NCI-H1930 (cell line): ENCODE data around the gene ZC3H12C.
A peak's percentile ranks its signal among the peaks of the same experiment; 100 is the strongest.

Source experiments
- DNase-seq, 2 experiments: peaks; one replicate each; lab custom pipeline; 2025; lab: John Stamatoyannopoulos, UW

Gene ZC3H12C

GRCh38 chr11:110098645-110099044 is 5.5 kb downstream of the ZC3H12C start:
- DNase-seq, result no peak

DNA sequence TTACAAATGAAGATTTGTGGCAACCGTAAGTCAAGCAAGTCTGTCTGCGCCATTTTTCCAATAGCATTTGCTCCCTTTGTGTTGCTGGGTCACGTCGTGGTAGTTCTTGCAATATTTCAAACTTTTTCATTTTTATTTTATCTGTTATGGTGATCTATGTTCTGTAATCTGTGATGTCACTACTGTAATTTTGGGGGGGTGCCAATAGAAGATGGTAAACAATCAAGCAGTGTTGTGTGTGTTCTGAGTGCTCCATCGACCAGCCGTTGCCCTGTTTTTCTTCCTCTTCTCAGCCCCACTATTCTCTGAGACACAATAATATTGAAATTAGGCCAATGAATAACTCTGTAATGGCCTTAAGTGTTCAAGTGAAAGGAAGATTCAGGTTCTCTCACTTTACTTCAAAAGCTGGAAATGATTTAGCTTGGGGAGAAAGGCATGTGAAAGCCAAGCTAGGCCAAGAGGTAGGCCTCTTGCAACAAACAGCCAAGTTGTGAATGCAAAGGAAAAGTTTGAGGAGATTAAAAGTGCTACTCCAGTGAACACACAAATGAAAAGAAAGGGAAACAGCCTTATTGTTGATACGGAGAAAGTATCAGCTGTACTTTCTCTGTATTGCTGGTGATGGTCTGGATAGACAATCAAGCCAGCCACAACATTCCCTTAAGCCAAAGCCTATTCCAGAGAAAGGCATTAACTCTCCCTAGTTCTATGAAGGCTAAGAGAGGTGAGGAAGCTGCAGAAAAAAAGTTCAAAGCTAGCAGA is 7.5 kb downstream of the ZC3H12C start:
- DNase-seq, result no peak

- DNase-seq, result no peak
Measured at GRCh38 chr11:110106713-110107274, 13.6 kb downstream of the ZC3H12C start.

DNA sequence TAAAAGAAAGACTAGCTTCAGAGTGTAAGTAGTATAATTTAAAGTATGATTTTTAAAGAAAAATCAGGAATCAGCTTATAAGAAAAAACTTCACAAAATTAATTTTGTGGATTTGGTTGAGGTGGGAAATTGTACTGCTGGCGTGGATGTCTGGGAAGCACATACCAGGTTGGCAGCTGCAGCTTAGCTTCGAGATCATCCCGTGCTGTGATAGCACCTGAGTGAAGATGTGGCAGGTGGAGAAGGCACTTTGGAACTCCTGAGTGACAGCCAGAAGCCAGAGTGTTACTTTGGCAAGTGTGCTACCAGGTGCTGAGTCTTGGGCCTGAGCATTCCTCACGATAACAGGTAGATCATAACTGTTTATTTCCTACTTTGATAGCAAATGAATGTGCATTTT is 17.7 kb downstream of the ZC3H12C start:
- DNase-seq, result no peak

DNA sequence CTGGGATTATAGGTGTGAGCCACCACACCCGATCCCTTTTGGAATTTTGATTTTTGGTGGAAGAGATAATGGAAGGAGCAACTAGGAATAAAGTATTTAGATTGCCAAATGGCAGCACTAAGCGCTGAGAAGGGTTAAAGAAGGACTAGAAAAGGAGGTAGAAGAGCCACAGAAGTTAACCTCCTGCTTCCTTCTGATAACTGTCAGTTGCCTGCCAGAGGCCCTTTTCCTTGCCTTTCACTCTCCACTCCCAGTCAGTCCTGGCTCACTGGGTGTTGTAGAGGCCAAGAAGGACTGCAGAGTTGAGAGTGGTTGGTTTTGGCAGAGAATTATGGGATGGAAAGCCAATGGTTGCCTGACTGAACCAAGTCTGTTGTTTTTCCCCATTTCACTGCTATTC is 19.3 kb downstream of the ZC3H12C start:
- DNase-seq, result no peak

DNA sequence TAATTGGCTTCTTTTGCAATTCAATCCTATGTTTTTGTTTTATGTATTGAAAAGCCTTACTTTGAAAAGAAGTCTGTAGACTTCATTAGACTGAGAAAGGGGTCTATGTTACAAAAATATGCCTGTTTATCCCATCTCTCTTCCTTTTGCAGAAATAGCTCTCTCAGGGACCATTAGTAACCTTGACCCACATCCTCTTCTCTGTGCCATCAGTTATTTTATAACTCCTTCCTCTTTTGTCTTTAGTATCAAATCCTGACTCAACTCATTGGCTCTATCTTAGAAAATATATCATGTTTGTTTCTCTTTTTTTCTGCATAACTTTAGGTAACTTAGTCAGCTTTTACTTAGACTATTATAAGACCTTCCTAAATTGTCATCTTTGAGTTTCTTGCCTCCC is 20.3 kb downstream of the ZC3H12C start:
- no peak for DNase-seq

DNA sequence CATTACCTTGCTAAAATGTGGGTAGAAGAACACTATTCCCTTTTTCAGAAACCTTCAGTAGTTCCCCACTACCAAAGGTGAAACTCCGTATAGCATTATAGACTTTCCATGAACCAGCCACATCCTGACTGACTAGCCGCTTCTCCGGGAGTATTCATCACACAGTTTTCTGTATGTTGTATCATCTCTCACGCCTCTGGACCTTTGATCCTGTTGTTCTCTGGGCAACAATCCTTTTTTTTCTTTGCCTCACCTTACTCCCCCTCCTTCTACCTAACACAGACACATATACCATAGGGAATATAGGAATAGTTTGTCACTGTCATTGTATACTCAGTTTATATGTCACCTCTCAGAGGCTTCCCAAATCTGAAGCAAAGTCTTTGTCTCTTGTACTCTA is 20.8 kb downstream of the ZC3H12C start:
- no peak for DNase-seq

DNA sequence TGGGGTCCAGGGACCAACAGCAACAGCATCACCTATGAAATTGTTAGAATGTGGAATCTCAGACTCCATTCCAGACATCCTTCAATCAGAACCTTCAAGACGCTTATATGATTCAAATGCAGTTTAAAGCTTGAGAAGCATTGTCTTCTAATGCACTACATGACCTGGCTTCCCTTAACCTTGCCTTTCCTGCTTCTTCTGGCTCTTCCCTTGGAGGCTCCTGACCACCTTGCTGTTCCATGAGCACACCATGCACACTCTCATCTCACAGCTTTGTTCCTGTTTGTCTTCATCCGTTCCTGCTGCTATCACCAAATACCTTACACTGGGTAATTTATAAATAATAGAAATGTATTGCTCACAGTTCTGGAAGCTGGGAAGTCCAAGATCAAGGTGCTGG is 26.1 kb downstream of the ZC3H12C start:
- DNase-seq, result no peak

GRCh38 chr11:110121204-110121603 is 28.0 kb downstream of the ZC3H12C start:
- no peak for DNase-seq

- DNase-seq, result no peak
Measured at GRCh38 chr11:110123003-110123402, 29.8 kb downstream of the ZC3H12C start.

DNA sequence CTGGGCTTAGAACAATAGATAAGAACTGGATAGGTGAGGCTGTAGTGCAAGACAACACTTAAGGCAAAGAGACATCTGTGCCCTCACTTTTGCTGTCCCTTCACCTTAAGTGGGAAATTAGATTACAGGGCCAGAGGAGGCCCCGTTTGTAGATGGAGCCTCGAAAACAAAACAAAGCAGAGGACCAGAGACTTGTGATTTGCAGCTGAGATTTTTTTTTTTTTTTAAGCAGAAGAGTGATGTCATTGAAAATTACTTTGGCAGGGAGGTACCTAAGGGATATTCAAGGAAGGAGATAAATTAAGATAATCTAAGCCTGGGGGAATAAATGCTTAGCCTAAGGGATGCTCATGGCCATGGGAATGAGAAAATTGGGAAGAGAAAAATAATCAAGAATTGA is 31.4 kb downstream of the ZC3H12C start:
- no peak for DNase-seq

DNA sequence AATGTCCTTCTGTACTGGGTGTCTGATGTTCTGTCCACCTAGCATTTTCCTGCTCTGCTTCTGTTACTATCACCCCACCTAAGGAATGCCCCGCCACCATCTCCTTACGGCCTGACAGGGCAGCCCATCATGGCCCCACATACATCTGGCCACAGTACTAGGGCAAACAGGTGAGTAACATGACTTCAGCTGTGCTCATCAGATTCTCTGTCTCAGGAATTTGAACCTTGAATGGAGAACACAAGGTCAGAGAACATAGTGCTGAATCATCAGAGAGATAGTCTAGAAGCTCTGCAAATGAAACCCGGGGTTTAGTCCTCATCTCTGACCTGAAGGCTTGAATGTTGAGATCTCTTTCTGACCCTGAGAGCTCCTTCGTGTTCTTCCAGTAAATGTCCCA is 32.4 kb downstream of the ZC3H12C start:
- no peak for DNase-seq

DNA sequence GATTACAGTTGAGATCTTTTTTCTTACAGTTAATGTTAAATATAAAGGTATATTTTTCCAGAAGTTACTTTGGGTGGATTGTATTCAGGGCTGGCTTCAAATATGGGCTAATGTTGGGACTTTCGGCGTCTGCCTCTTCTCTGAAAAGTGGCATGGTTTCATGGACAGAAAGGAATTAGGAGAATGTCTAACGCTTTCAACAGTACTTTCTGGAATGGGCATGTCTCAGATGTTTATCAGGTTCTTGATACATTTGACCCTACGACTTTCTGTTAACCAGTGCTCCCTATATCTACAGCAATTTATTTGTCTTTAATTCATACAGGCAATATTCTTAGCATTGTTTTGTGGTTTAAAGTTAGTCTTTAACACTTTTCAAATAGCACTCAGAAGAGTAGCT is 33.7 kb downstream of the ZC3H12C start:
- no peak for DNase-seq

DNA sequence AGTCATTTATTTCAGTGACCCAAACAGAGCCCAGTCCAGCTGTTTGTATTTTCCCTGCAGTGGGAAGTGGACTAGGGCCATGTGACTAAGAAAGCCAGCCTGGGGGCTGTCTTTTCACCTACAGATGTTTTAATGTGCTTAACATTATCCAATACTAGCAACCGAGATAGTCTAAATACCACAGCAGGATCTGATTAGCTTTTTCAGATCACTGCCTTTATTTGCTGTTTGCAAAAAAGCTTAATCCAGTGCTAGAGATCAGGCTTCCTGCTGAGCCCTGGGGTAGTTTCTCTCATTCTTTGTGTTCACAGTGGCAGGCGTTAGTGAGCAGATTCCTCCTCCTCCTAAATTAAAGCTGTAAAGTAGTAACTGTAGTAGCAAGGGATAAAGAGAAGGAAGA is 35.0 kb downstream of the ZC3H12C start:
- peak; percentile 8 to 12 for DNase-seq

DNA sequence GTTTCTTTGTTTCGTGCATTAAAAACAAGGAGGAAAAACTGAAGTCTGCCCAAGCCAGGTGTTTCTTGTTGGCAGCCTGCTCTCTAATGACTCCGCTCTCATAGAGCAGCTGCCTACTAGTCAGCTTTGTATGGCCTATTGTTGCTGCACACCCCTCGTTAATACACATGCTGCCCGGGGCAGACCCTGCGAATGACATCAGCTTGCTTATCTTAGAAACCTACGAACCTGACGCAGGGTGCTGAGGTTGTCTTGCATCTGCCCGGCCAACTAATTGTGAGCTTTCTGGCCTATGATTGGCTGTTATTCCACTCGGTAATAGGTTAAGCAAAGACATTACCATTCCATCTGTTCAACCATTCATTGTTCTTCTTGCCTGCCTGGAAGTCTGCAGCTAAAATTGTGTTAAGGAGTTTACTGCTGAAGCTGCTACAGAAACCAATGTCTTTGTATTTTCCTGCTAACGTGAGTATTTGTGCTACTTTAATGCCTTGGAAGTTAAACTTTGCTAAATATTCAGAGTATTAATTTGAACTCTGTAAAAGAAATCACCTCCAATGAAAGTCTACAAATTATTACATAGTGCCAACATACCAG is 37.5 kb downstream of the ZC3H12C start:
- peak; percentile 86 to 95 for DNase-seq

- peak; percentile 35 to 60 for DNase-seq
Measured at GRCh38 chr11:110131386-110132123, 38.4 kb downstream of the ZC3H12C start.

GRCh38 chr11:110133160-110133559 is 40.0 kb downstream of the ZC3H12C start:
- DNase-seq, result no peak

GRCh38 chr11:110134110-110134509 is 40.9 kb downstream of the ZC3H12C start:
- DNase-seq, result peak; percentile 81 to 88

DNA sequence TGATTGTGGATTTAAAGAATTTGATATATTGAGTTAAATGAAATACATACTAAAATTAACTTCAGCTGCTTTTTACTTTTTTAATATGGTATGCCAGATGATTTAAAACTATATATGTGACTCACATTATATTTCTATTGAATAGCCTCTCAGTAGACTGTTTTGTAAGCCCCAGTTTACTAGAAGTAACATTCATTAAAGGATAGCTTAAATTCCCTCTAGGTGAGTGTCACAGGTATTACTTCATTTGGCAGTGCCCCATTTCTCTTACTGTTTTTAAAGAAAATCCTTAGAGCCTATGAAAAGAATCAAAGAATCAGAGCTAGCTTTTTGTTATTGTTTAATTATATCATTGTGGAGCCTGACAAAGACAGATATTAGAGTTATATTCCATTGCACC is 48.6 kb downstream of the ZC3H12C start:
- DNase-seq, result no peak

DNA sequence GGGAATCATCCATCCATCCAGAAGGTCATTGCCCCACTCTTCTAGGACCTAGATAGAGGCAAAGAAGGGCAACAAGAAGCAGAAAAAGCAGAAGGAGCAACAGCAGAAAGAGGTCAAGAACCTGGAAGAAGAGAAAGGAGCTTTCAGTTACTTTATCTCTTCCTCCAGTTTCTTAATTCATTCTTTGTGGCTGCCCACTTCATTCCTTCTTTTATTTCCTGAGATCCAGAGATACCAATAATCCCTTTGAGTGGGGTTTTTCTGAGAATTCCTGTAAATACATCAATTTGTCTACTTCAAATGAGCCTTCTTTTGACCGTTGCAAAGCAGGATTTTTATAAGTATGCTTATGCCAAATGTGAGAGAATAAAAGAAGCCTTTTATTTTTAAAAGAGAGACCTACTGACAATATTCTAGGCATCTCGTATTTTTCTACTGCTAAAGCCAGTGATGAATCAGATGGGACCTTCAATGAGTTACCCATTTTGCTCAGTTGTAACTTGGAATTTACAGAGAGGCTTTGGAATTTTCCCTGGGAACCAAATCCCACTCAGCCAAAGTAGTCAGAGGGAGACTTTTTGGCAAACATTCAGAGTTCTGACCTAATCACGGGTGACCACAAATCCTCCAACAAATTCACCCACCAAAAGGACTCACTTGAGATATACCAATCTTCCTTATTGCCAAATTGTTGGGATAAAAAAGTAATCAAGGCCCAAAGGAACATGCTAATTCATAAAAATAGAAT is 54.9 kb downstream of the ZC3H12C start:
- DNase-seq, result no peak

DNA sequence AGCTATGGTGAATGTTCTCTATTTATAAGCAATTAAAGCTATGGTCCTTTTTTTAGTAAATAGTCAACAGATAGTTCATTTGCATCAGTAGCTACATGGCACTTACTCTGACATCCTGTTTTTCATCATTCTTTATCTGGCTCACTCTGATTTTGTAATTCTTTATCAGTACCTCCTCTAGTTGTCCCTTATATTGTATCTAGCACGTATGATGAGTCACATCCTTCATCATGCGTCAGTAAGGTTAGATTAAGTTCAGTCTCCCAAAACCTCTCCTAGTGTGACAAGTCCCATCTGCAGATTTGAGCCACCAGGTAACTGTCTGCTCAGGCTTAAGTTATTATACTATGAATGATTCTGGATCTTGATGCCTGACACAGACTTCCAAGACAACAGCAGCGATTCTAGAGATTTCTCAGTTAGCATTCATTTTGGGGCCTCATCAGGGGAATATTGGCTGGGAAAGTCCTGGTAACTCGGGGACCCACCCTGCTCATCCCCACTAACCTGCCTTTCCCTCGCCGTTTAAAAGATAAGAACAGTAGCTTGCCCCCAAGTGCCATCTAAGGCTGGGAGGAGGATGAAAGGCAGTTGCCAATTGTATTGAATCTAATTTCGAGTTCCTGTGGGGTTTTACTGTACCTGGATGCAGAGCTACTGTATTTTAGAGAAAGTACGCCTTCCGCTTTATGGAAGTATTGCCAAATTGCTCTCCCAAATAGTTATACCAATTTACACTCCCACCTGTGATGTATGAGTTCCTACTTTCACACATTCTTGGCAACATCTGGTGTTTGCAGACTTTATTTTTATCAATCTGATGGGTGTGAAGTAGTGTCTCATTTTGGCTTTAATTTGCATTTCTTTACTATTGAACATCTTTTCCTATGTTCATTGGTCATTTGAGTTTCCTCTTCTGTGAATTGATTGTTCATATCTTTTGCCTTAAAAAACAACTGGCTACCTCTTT is 55.9 kb downstream of the ZC3H12C start:
- no peak for DNase-seq
